ENCODE measurements around the gene CNST.
"Not testable (repeated sequence)": the region's sequence is repeated elsewhere in the genome, so short reads cannot be mapped to it uniquely, and the experiment has no call there.

DNA sequence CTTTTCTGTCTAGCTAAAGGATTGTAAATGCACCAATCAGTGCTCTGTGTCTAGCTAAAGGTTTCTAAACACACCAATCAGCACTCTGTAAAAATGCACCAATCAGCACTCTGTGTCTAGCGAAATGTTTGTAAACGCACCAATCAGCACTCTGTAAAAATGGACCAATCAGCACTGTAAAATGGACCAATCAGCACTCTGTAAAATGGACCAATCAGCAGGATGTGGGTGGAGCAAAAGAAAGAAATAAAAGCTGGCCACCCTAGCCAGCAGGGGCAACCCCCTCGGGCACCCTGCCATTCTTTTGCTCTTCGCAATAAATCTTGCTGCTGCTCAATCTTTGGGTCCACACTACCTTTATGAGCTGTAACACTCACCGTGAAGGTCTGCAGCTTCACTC is 146.2 kb downstream of the CNST start:
- TF ChIP-seq, protein P1, sequence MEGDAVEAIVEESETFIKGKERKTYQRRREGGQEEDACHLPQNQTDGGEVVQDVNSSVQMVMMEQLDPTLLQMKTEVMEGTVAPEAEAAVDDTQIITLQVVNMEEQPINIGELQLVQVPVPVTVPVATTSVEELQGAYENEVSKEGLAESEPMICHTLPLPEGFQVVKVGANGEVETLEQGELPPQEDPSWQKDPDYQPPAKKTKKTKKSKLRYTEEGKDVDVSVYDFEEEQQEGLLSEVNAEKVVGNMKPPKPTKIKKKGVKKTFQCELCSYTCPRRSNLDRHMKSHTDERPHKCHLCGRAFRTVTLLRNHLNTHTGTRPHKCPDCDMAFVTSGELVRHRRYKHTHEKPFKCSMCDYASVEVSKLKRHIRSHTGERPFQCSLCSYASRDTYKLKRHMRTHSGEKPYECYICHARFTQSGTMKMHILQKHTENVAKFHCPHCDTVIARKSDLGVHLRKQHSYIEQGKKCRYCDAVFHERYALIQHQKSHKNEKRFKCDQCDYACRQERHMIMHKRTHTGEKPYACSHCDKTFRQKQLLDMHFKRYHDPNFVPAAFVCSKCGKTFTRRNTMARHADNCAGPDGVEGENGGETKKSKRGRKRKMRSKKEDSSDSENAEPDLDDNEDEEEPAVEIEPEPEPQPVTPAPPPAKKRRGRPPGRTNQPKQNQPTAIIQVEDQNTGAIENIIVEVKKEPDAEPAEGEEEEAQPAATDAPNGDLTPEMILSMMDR (conservative IDR thresholded peaks at IDR 0.05) = not testable (repeated sequence)
- TF ChIP-seq ZFX (IDR thresholded peaks at IDR 0.05) = not testable (repeated sequence)
